SK-N-SH (cell line): Measurements from ENCODE around the gene GARNL3.

Experiments used
- CHD2 ChIP-seq: fragments of 150-350 bp; IDR thresholded peaks from 2 replicates; pipeline ENCODE4 v1.6.1; 2018; ENCODE audit warnings: low read length; ENCODE audit not compliant: partially characterized antibody
- CTCF ChIP-seq: fragments of 200-600 bp; sonication (generic); IDR thresholded peaks from 2 replicates; pipeline ENCODE4 v1.6.1; 2017; ENCODE audit warnings: antibody characterized with exemption, mild to moderate bottlenecking, moderate library complexity
- GABPA ChIP-seq: IDR thresholded peaks from 2 replicates; pipeline ENCODE4 v1.4.0; 2012; ENCODE audit warnings: low read depth, mild to moderate bottlenecking
- MAX ChIP-seq: IDR thresholded peaks from 2 replicates; pipeline ENCODE4 v1.4.0; 2012; ENCODE audit warnings: low read depth
- RAD21 ChIP-seq: IDR thresholded peaks from 2 replicates; pipeline ENCODE4 v1.6.1; 2012; ENCODE audit warnings: mild to moderate bottlenecking, low read length
- RXRA ChIP-seq: IDR thresholded peaks from 2 replicates; pipeline ENCODE4 v1.4.0; 2012; ENCODE audit warnings: low read depth, mild to moderate bottlenecking, borderline replicate concordance
- SMC3 ChIP-seq: IDR thresholded peaks from 2 replicates; pipeline ENCODE4 v1.6.1; 2012; ENCODE audit warnings: low read depth, low read length, improper control_type of control experiment
- YY1 ChIP-seq: IDR thresholded peaks from 2 replicates; pipeline ENCODE4 v1.4.0; 2012; ENCODE audit warnings: low read depth, mild to moderate bottlenecking

- TF ChIP-seq MAX, result no peak
- TF ChIP-seq YY1, result no peak
- no peak for TF ChIP-seq GABPA
- no peak for TF ChIP-seq CTCF
- no peak for TF ChIP-seq CHD2
- TF ChIP-seq SMC3, result no peak
- TF ChIP-seq RAD21, result no peak
- no peak for TF ChIP-seq RXRA
These were observed 121.7 kb downstream of the GARNL3 start for GRCh38 chr9:127386249-127386648.
